GM21367 (cell line): ENCODE data around the gene PLEKHJ1.
"Not testable (repeated sequence)": the region's sequence is repeated elsewhere in the genome, so short reads cannot be mapped to it uniquely, and the experiment has no call there.

Experiments
- ATAC-seq: cut with Tn5 transposase; IDR thresholded peaks from one replicate; pipeline ENCODE4 v1.9.1; 2021; ENCODE audit not compliant: unreplicated experiment

Gene PLEKHJ1, protein sequence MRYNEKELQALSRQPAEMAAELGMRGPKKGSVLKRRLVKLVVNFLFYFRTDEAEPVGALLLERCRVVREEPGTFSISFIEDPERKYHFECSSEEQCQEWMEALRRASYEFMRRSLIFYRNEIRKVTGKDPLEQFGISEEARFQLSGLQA

DNA sequence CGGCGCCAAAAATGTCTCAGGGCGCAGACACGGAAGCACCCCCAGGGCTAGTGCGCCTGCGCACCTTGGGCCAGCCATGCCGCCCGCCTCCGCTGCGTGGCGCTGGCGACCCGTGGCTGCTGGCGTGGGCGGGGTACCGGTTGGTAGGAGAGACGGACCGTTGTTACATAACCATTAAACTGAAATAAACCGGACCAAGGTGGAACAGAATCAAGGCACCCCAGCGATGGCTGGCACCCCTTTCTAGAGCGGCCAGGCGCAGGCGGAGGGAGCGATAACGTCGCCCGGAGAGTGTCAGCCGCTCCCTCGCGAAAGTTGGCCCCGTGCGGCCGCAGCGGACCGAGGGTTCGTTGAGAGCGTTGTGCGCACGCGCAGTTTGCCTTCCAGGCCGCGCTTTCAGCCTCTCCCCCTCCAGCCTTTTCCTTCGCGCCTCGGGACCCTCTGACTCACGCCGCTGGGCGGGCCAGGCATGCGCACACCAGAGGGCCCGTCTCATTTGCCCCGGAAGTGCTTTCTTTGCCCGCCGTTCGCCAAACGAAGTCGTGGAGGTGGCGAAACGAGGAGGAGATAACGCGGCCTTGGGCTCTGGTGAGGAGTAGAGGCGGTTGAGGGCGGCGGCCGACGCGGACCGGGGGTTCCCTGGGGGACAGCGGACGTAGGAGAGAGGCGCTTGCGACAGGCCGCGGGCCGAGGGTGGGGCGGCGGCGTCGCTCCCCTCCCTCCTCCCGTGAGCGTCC lies at the start of gene PLEKHJ1, which contains the start of gene SF3A2:
PLEKHJ1 (minus strand) TSS at position 16 of the 737 bp plus-strand sequence. CDS start 81 bp downstream, outside the sequence.
SF3A2 (plus strand) TSS at position 511 of the 737 bp plus-strand sequence. CDS start 6,595 bp downstream, outside the sequence.
- peak; percentile 53 for ATAC-seq

DNA sequence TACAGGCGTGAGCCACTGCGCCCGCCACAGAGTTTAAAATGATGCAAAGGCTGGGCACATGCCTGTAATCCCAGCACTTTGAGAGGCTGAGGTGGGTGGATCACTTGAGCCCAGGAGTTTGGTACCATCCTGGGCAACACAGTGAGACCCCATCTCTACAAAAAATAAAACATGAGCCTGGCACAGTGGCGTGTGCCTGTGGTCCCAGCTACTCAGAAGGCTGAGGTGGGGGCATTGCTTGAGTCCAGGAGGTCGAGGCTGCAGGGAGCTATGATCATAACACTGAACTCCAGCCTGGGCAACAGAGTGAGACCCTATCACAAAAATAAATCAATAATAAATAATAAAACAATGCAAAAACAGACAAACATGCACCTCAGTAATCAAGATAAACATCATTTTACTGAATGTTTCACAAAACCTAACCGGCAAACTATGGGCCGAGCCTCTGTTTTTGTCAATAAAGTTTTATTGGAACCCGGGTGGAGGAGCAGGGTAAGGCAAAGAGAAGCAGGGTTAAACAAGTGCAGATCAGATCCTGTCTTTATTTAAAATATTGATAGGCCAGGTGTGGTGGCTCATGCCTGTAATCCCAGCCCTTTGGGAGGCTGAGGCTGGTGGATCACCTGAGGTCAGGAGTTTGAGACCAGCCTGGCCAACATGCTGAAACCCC lies 47.8 kb upstream of the PLEKHJ1 start:
- ATAC-seq: no peak

DNA sequence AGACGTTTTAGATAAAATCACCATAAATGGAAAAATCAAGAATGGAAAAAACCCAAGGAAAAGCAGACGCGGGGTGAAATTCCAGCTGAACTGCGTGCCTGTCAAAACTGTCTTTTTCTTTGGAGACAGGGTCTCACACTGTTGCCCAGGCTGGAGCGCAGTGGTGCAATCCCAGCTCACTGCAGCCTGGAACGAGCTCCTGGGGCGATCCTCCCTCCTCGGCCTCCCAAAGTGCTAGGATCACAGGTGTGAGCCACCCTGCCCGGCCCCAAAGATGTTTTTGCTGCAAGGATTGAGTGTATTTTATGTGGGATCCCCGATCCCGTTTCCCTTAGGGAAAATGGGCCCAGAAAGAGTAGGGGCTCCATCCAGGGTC lies 46.7 kb upstream of the PLEKHJ1 start:
- no peak for ATAC-seq

DNA sequence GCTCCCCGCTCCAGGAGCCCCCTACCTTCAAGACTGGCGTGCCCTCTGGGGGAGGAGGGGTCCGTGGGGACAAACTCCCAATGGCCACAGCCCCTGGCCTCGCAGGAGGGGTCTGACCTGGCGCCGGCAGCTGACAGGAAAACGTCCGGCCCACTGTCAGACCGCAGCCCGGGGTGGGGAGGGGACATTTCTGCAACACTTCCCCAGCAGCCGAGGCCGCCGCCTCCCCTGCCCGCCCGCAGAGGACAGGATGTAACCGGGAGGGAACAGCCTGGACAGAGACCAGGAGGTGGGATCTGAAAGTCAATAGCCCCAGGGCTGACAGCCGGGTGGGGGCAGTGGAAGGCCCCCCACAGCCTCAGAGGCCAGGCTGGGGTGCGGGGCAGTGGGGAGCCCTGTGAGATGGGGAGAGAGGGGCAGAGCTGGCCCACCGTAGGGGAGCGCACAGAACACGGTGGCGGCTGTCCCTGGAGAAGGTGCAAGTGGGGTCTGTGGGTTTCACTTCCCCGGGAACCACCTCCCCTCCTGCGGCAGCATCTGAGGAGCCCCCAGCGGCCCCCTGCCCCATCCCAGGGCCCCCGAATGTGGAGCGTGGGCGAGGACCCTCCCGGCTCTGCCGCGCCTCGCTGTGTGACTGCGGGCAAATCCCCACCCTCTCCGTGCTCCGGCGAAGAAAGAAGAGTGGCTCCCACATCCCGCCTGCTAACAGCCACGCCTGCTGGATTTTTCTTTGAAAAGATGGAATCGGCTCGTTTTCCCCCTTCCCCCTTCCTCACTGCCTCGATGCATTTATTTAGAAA lies 46.1 kb upstream of the PLEKHJ1 start, which contains the start of gene PEAK3:
PEAK3 (minus strand) TSS at position 114 of the 800 bp plus-strand sequence. CDS start 1,244 bp downstream, outside the sequence.
- no peak for ATAC-seq

DNA sequence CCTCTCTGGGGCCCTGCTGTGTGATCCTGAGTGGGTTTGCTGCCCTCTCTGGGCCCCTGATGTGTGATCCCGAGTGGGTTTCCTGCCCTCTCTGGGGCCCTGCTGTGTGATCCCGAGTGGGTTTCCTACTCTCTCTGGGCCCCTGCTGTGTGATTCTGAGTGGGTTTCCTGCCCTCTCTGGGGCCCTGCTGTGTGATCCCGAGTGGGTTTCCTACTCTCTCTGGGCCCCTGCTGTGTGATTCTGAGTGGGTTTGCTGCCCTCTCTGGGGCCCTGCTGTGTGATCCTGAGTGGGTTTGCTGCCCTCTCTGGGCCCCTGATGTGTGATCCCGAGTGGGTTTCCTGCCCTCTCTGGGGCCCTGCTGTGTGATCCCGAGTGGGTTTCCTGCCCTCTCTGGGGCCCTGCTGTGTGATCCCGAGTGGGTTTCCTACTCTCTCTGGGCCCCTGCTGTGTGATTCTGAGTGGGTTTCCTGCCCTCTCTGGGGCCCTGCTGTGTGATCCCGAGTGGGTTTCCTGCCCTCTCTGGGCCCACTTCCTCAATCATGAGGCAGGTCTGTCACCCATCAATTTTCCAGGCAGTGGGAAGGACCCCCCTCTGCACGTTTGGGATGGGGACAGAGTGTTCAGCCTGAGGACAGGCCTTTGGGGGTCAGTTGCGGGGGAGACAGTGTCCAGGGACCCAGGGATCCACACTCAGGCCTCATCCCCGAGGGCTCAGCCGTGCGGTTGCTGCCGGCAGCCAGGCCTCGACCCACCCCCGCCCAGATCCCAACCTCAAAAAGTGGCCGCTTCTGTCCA lies 45.3 kb upstream of the PLEKHJ1 start:
- ATAC-seq: not testable (repeated sequence)

DNA sequence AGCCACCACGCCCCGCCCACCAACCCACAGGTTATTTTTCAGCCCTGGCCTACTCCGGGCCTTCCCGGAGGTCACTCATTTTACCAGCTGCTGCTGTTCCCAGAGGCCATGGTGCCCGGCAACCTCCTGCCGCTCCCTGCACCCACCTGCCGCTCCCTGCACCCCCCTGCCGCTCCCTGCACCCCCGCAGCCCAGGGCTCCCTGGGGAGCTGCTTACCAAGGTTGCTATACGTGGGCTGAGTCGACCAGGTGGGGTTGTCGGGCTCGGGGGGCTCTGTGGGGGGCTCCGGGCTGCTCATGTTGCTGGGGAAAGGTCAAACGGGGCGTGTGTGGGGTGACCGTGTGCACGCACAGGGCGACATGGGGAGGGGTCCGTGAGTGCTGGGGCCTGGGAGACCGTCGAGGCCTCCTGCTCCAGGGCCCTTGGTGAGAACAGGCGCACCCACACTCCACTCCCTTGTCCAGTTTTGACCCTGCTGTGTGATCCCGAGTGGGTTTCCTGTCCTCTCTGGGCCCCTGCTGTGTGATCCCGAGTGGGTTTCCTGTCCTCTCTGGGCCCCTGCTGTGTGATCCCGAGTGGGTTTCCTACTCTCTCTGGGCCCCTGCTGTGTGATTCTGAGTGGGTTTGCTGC lies 44.6 kb upstream of the PLEKHJ1 start:
- ATAC-seq: no peak

DNA sequence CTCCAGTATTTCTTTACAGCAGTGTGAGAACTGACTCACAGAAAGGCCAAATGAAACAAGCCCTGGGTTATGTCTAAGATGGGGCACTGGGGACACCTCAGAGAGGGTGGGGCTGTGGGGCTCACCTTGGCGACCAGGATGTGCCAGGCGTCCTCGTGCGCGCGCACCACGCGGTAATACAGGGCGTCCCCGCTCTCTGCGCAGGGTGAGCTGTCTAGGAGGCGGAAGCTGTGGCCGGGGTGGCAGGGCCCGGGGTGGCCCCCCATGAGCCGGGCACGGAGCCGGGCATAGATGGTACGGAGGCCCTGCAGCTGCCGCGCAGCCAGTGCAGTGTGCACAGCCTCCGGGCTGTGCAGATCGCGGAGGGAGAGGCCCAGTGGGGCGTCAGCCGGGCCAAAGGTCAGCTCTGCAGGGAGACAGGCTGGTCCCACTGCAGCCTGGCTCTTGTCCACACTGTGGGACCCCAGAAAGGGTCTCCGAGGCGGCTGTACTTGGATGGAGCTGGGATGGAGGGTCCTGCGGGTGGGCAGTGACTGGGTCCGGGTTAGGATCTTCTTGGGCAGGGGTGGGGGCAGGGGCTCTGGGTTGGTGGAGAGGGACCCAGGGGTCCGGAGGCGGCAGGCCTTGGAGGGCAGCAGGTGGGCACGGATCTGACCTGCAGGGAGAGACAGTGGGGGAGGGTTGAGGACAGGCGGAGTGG lies 42.5 kb upstream of the PLEKHJ1 start:
- no peak for ATAC-seq

DNA sequence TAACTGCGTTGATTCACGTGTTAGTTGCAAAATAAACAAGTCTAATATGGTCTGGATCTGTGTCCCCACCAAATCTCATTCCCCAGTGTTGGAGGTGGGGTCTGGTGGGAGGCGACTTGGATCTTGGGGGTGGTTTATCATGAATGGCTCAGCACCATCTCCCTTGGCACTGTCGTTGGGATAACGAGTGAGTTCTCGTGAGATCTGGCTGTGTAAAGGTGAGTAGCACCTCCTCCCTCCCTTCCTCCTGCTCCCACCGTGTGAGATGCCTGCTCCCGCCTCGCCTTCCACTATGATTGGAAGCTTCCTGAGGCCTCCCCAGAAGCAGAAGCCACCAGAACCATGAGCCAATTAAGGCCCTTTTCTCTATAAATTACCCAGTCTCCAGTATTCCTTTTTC lies 41.0 kb upstream of the PLEKHJ1 start:
- no peak for ATAC-seq

DNA sequence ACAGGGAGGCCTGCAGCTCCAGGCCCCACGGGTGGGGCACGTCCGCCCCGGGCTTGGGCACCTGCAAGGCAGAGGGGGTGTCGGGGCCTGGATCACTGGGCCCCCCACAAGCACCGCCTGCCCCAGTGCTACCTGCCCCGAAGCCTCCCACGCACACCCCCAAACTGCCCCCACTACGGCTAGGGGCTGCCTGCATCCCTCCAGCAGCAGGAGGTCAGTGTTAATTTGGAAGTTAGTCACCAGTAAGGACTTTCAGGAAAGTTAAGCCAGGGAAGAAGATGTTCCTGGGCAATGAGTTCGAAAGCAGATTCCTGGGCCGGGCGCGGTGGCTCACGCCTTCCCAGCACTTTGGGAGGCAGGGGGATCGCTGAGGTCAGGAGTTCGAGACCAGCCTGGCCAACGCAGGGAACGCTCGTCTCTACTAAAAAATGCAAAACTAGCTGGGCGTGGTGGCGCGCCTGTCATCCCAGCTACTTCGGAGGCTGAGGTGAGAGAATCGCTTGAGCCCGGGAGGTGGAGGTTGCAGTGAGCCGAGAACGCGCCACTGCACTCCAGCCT lies 40.4 kb upstream of the PLEKHJ1 start:
- ATAC-seq: no peak

DNA sequence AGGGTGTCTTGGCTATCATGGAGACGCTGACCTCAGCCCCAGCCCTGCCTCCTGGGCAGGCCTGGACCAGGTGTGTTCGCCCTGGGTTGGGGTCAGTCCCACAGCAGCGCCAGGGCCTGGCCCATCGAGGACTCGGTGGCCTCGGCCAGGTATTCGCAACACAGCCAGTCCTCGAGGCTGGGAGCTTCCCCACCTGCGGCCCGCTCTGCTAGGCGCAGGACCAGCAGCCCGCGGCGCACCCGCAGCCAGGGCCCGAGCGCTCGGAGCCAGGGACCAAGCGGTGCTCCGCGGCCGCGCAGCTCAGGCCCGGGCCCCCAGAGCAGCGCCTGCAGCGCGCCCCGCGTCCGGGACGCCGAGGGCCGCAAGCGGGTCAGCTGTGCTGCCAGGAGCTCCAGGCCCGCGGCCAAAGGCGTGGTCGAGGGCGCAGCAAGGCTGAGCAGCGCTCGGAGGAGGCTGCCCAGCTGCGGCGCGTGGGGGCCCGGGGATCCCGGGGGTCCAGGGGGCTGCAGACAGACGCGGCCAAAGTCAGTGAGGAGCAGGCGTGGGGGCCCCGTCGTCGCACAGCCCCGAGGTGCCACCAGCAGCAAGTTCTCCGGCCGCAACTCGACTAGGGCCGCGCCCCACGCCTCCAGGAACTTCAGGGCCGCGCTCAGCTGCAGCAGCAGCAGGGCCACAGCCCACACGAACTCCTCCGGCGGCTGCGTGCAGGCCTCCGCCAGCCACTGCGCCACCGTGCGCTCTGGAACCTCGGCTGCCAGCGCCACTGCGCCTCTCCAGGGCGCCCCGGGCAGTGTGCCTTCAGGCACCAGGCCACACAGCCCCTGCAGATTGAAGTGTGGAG lies 39.7 kb upstream of the PLEKHJ1 start:
- no peak for ATAC-seq

DNA sequence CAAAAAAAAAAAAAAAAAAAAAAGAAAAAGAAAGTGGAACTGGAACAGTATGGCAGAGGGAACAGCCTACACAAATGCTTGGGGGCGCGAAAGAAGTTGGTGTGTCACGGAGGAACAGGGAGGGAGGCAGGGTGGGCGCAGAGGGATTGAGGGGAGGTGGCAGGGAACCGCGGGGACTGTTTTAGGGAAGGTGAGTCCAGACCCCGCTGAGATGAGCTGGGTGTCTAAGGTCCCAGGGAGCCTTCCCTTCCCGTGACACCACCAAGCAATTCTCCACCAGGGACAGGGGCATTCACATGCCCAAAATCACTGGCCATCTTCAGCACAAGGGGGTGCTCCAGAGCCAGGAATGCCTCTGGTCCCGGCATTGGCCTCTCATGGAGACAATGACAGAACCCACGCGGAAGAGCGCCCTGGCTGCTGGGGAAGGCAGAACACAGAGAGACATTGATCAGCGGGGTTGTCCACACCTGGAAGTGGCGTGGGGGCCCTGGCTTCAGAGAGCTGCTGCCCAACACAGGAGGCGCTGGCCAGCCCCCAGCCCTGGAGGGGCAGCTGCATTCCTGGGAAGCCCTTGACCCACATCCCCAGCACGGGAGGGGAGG lies 38.9 kb upstream of the PLEKHJ1 start:
- ATAC-seq: no peak

DNA sequence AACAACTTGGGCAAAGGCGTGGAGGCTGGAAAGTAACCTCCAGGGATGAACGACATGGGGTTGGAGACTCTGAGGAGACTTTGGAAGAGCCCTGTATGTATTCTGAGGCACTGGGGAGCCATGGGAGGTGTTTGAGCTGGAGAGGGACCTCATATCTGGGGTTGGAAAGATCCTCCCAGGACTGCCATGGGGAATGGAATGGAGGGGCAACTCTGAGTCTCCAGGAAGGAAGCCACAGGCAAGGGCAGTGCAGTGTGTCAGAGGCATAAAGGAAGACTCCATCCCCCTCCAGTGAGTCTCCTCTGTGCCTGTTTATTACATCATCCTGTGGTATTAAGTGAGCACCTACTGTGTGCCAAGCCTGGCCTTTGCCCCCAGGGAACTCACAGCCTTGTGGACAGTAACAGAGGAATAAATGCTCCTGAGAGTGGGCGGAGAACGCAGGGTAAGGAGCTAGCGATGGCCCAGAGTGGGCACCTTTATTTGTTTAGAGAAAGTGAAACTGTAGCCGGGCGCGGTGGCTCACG lies 38.1 kb upstream of the PLEKHJ1 start:
- ATAC-seq: no peak

DNA sequence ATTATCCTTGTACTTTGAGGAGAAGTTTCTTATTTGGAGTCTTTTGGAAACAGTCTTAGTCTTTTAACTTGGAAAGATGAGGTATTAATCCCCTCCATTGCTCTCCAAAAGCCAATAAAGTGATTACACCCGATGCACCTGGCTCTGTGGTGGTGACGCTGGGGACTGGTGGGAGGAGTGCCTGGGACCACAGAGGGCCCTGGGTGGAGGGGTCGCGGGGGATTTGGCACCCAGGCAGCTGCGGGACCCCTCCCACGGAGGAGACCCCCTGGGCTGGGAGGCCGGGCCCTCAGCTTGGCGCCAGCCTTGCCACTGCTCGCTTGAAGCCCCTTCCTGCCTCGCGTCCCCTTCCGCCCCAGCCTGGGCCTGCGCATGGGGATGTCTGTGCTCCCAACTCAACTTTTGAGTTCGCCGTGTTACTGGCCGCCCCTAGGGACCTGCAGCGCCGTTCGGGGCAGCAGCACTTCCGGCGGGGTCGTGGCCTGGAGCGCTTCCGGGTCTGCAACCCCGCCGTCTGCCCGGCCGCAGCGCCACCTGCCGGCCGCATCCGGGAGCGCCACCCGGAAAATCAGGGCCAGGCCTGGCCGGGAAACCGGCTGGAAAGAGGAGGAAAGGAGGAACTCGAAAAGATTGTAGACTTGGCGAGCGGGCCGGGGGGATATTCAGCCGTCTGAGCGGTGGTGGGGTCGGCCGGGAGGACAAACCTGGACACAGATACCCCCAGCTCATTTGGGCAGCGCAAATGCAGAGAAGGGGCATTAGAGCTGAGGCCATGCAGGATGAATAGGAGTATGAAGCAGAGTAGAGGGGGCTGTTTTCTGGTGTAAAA lies 37.4 kb upstream of the PLEKHJ1 start:
- ATAC-seq: no peak

DNA sequence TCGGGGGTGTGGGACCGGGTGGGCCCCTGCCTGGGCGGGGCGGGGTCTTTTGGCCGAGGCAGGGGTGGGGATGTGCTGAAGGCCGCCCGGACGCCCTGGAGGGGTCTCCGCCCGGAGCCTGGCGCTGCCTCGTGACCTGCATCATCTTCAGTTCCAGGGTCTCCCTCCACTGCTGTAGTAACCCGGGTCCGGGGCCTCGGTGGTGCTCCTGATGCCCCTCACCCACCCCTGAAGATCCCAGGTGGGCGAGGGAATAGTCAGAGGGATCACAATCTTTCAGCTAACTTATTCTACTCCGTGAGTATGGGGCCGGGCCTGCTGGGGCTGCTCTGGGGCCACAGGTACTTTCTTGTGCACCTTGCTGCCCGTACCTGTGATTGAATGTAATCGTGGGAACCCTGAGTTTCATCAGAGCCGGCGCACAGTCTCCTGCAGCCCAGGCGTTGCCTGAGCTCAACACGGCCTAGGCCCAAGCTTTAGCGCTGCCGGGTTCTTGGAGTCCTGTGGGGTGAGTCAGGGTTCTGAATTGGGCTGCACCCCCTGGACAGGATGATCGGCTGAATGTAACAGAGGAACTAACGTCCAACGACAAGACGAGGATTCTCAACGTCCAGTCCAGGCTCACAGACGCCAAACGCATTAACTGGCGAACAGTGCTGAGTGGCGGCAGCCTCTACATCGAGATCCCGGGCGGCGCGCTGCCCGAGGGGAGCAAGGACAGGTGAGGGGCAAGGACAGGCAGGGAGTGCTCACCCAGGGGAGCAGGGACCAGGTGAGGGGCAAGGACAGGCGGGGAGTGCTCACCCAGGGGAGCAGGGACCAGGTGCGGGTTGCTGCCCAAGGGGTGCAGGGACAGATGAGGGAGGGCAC lies 35.3 kb upstream of the PLEKHJ1 start:
- ATAC-seq: no peak

DNA sequence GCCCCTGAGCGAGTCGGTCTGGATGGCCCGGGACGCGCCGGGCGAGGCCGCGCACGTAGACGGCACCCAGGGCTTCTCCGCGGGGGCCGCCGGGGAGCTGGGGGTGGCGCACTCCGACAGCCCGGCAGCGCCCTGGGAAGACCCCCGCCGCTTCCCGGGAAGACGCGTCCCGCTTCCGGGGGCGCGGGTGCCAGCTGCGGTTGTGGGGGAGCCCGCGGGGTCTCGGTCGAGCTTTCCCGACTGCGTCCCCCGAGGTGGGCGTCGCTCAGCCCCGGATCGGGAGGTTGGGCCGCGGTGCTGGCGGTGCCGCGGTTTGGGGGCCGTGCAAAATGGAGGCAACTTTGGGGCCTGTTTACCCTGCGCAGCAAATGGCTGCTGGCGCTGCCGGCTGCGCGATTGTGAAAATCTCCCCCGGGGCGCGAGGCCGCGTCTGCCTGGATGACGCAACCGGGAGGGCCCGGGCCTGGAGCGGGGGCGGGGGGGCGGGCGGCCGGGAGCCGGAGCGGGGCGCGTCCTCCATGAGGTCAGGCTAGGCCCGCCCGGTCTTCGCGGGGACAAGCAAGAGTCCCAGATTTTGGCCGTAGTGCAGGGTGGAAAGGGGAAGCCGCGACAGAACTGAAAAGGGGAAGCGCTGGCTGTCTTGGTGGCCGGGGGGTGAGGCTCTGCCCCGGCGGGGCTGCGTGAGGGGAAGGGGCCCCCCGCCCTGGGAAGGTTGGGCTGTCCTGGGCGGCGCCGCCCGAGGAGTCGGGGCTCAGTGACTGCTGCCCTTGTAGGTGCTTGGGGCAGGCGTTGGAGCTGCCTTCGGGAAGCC lies 34.5 kb upstream of the PLEKHJ1 start:
- no peak for ATAC-seq
